ENCODE measurements around the gene IER2.
A peak's percentile ranks its signal among the peaks of the same experiment; 100 is the strongest.

IER2 gene, protein sequence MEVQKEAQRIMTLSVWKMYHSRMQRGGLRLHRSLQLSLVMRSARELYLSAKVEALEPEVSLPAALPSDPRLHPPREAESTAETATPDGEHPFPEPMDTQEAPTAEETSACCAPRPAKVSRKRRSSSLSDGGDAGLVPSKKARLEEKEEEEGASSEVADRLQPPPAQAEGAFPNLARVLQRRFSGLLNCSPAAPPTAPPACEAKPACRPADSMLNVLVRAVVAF

DNA sequence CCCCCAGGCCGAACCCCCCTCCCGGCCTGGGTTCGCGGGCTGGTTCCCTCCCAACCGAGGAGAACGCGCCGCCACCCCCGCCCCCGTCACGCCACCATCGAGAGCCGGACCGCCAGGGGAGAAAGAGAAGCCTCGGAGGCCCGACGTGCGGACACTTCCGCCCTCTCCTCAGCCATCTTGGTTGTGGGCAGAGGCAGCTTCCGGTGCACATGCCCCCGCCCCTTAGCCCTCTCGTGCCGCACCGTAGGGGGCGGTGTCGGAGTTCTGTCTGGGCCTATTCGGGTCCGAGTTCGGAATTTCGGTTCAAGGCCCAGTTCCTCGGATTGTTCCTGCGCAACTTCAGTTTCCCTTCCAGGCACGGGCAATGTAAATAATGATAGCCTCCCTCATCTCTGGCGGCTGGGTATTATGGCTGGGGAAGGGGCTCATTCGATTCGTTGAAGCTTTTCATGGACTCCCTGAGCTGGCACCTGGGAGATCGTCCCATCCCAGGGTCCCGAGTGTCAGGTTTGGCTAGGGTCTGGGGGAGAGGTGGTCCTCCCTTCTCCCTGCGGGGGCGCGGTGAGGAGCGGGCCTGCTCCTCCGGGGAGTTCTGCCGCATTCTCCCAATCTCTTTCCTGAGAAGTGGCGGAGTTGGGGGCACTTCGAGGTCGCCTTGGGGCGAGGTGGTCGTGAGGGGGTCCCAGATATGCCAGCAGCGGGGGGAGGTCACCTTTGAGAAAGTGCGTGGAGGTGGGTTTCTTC lies at the start of gene IER2, which contains the start of gene STX10:
Gene IER2, plus strand, starts transcription at position 225 of the 744 bp plus-strand sequence. CDS start 2,776 bp downstream, outside the sequence.
Gene STX10, minus strand, starts transcription at position 189 of the 744 bp plus-strand sequence. CDS start 202 bp downstream, outside the sequence.
- H2AFZ ChIP-seq (ENCODE audit: low read depth, low read length) = peak within 1 kb of the TSS; percentile 44
- no peaks in the 10 kb centered on the region for H3K9me3 ChIP-seq (ENCODE audit: low read length)
- H3K27me3 ChIP-seq (ENCODE audit: insufficient read depth, low read length) = no peaks in the 10 kb centered on the region
- no peaks in the 10 kb centered on the region for H3K36me3 ChIP-seq (ENCODE audit: insufficient read depth, low read length)
- H3K4me3 ChIP-seq (ENCODE audit: low read length) = peak within 1 kb of the TSS; percentile 90
- H3K4me1 ChIP-seq (ENCODE audit: insufficient read depth, low read length) = peaks cover 19% of the 10 kb centered on the region

DNA sequence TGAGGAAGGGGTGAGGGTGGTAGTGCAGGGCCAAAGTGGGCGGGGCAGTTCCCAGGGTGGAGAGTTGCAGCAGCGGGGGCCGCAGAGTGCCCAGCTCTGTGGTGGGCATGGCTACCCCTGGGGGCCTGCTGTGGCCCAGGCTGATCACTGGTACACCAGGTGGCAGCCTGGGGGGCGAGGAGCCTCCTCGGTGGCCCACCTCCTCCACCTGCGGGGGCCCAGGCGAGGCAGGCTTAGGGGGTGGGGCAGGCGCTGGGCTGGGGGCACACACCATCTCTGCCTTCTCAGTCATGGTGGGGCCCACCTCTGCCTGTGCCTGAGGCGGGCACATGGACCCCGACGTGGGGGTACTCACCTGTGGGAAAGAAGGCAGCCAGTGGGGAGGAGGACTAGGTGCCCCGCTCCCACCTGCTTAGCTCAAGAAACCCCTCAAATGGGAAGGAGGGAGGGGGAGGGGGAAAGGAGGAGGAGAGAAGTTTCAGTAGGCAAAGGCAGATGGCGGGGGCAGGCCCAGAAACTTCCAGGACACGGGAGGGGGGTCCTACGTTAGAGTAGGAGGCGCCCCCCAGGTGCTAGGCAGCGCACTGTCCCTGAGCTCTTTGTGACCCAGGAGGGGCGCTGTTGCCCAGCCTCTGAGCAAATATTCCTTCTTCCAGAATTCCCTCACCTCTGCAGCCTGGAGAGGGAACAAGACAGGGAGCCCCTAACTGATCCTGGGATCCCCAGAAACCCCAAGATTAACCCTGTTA lies 49.2 kb upstream of the IER2 start:
- Histone ChIP-seq H3K4me1 (ENCODE audit: insufficient read depth, low read length) (peaks cover 15% of the 10 kb centered on the region), H3K36me3 (ENCODE audit: insufficient read depth, low read length) (peaks cover 5% of the 10 kb centered on the region), H2AFZ (ENCODE audit: low read depth, low read length) (no peak overlapping the region), H3K9me3 (ENCODE audit: low read length) (peaks cover 2% of the 10 kb centered on the region), H3K4me3 (ENCODE audit: low read length) (no peak overlapping the region), H3K27me3 (ENCODE audit: insufficient read depth, low read length) (peaks cover 37% of the 10 kb centered on the region)

DNA sequence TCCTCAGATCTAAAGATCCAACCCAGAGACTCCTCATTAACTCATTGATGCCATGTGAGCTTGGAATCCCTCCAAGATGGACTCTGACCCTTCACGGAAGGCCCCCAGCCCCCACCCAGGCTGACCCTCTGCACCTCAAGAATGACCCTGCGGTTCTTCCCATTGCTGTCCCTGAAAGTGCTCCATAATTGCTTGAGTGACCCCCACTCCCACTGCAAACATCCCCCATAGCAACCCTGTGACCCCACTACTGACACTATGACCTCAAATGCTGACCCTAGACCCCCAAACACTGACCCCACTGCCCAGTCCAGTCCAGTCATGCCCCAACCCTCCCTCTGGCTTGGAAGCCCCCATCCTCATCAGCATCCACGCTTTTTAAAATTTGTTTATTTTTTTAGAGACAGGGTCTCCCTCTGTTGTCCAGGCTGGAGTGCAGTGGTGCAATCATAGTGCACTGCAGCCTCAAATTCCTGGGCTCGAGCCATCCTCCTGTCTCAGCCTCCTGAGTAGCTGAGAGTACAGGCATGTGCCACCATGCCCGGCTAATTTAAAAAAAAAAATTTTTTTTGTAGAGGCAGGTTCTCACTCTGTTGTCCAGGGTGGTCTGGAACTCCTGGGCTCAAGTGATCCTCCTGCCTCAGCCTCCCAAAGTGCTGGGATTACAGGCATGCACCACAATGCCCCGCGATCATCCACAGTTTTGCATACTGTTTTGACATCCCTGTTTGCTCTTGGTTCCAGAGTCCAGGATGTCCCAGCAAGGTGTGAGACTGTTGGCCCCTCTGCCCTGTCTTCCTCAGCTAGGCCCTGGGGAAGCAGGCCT lies 48.4 kb upstream of the IER2 start:
- peaks cover 2% of the 10 kb centered on the region for H3K9me3 ChIP-seq (ENCODE audit: low read length)
- H3K36me3 ChIP-seq (ENCODE audit: insufficient read depth, low read length) = peaks cover 8% of the 10 kb centered on the region
- H3K4me1 ChIP-seq (ENCODE audit: insufficient read depth, low read length) = peaks cover 10% of the 10 kb centered on the region
- H3K27me3 ChIP-seq (ENCODE audit: insufficient read depth, low read length) = peaks cover 34% of the 10 kb centered on the region
- H2AFZ ChIP-seq (ENCODE audit: low read depth, low read length) = peak overlapping the region; percentile 72
- H3K4me3 ChIP-seq (ENCODE audit: low read length) = peak overlapping the region; percentile 46

DNA sequence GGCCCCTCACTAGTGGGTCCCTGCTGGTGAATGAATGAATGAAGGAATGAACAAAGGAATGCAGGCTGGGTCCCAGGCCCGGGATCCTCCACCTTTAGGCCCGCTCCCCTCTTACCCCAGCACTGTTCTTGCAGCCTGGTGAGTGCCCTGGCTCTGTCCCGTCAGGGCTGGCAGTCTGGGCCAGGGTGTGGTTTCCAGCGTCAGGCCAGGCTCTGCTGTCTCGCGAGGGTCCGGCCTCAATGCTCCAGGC lies 47.9 kb upstream of the IER2 start:
- Histone ChIP-seq H3K36me3 (ENCODE audit: insufficient read depth, low read length) (peaks cover 9% of the 10 kb centered on the region), H3K4me3 (ENCODE audit: low read length) (peak overlapping the region; percentile 46), H3K27me3 (ENCODE audit: insufficient read depth, low read length) (peaks cover 30% of the 10 kb centered on the region), H3K9me3 (ENCODE audit: low read length) (peaks cover 2% of the 10 kb centered on the region), H2AFZ (ENCODE audit: low read depth, low read length) (peak overlapping the region; percentile 72), H3K4me1 (ENCODE audit: insufficient read depth, low read length) (peaks cover 10% of the 10 kb centered on the region)

DNA sequence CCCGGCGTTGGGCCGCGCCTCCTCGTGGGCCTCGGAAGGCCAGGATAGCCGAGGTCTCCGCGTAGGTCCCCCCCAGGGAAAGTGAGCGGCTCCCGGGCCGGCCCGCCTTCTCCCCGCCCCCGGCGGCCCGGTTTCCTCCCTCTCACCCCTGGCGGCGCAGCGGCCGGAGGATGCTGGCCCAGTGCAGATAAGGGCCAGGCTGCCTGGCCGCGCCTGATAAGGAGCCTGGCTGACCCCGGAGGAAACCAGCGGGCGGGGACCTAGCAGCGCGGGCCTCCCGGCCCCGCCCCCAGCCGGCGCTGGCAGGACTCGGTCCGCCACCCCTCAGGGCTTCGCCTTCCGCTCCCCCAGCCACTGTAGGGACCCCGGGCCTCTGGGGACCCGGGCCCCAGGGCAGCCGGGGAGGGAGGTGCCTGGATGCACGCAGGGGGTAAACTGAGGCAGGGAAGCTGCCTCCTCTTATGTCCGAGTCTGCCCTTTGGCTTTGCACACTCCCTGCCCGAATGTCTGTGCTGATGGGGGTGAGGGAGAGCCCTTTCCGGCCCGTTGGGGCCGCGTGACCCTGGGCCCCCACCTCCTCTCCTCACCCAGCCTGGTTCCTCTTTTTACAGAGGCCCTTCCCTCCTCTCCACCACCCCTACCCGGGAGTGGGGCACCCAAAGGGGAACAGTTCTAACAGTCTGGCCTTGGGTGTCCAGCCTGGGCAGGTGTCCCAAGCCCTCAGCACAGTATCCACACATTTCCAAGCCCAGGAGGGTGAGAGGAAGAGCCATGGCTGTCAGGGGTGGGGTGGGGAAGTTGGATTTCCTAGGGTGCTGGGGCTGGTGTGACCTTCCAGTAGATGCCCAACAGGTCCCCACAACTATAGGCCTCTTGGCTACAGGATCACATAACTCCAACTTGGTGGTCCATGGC lies 47.3 kb upstream of the IER2 start, which contains the start of gene LYL1:
Gene LYL1, minus strand, starts transcription at position 193 of the 915 bp plus-strand sequence. CDS start 1,687 bp downstream, outside the sequence.
- peak within 1 kb of the TSS; percentile 46 for H3K4me3 ChIP-seq (ENCODE audit: low read length)
- peaks cover 2% of the 10 kb centered on the region for H3K9me3 ChIP-seq (ENCODE audit: low read length)
- H3K36me3 ChIP-seq (ENCODE audit: insufficient read depth, low read length) = peaks cover 12% of the 10 kb centered on the region
- H2AFZ ChIP-seq (ENCODE audit: low read depth, low read length) = peak within 1 kb of the TSS; percentile 72
- H3K27me3 ChIP-seq (ENCODE audit: insufficient read depth, low read length) = peaks cover 30% of the 10 kb centered on the region
- peaks cover 10% of the 10 kb centered on the region for H3K4me1 ChIP-seq (ENCODE audit: insufficient read depth, low read length)

DNA sequence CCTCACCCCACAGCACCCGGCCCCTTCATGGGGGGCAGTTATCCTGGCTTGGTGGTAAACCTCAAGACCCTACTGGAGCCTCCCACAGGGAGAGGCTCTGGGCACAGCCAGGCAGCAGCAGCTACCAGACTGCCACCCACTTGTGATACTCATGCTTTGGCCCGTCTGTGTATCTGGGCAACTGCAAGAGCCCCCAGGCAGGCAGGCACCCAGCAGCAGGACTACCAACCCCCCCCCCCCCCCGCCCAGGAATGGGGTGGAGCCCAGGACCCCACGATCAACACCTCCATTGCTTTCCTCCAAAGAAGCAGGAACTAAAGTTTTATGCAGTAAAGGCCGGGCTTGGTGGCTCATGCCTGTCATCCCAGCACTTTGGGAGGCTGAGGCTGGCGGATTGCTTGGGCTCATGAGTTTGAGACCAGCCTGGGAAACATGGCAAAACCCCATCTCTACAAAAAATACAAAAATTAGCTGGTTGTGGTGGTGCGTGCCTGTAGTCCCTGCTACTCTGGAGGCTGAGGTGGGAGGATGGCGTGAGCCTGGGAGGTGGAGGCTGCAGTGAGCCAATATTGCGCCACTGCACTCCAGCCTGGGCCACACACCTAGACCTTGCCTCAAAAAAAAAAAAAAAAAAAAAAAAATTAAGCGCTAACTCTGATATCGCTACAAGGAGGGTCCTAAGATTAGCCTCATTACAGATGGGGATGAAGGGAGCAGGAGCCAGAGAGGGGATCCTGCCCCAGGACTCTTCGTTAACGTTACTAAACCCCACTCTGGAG lies 46.4 kb upstream of the IER2 start:
- no peak overlapping the region for H2AFZ ChIP-seq (ENCODE audit: low read depth, low read length)

DNA sequence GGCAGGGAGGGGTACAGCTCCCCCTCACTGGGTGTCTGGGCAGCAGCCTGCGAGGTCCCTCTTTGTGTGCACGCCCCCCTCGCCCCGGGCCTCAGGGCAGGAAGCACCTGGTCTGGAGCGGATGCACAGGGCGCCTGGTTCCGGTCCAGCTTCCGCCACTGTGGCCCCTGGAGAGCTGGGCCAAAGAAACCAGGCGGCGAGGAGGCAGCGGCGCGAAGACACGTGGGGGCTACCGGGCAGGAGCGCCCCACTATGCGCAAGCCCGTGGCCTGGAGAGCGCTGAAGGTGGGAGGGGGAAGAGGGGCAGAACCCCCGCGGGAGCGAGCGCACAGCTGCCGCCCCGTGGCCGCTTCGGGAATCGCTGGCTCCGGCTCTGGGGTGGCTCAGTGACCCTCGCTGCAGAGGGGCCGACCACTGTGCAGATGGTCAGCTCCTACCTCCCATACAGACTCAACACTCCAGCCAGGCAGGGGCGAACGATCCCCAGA lies 45.8 kb upstream of the IER2 start:
- peaks cover 10% of the 10 kb centered on the region for H3K4me1 ChIP-seq (ENCODE audit: insufficient read depth, low read length)
- peaks cover 19% of the 10 kb centered on the region for H3K27me3 ChIP-seq (ENCODE audit: insufficient read depth, low read length)
- H3K36me3 ChIP-seq (ENCODE audit: insufficient read depth, low read length) = peaks cover 16% of the 10 kb centered on the region
- H2AFZ ChIP-seq (ENCODE audit: low read depth, low read length) = no peak overlapping the region
- no peak overlapping the region for H3K4me3 ChIP-seq (ENCODE audit: low read length)
- H3K9me3 ChIP-seq (ENCODE audit: low read length) = peaks cover 2% of the 10 kb centered on the region

More for the DNA sequence above, 46.4 kb upstream of the IER2 start:
- Histone ChIP-seq H3K36me3 (ENCODE audit: insufficient read depth, low read length) (peaks cover 12% of the 10 kb centered on the region), H3K27me3 (ENCODE audit: insufficient read depth, low read length) (peaks cover 25% of the 10 kb centered on the region), H3K4me1 (ENCODE audit: insufficient read depth, low read length) (peaks cover 10% of the 10 kb centered on the region), H3K9me3 (ENCODE audit: low read length) (peaks cover 2% of the 10 kb centered on the region), H3K4me3 (ENCODE audit: low read length) (no peak overlapping the region)

DNA sequence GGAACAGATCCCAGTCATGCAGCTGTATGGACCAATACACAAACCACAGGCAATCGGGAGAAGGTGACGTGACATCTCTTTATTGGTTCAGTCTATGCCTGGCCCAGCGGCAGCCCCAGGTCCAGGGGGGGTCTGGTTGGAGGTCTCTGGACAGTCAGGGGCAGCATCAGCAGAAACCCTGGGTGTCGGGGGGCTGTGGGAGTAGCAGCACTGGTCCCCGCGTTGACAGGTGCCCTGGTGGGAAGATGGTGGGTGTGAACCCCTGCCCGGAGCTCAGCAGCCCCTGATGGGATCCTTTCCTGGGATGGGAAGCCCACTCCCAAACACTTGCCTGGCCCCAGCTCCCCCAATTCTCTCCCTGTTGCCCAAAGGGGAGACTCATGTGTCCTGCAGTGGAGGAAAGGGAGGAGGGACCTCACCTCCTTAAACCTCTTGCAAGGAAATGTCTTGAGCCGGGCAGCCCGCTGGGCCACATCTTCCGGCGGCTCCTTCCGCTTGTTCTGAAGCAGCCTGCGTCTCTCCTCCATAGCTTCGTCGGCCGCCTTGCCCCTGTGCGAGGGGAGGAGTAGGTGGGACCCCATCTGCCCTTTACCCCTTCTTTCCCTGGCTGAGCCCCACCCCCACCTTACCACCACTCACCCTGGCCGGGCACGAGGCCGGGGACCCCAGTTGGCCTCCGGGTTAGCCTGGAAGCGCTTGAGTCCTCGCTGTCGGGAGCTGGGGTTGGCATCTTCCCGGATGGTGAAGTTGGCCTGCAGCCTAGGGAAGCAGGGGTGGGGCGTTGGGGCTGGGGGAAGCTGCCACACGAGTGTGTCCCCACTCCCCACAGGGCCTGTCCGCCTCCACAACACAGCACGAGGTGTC lies 45.1 kb upstream of the IER2 start:
- Histone ChIP-seq H2AFZ (ENCODE audit: low read depth, low read length) (no peak overlapping the region), H3K4me3 (ENCODE audit: low read length) (no peak overlapping the region), H3K27me3 (ENCODE audit: insufficient read depth, low read length) (peaks cover 12% of the 10 kb centered on the region), H3K4me1 (ENCODE audit: insufficient read depth, low read length) (peaks cover 10% of the 10 kb centered on the region), H3K9me3 (ENCODE audit: low read length) (peaks cover under 1% of the 10 kb centered on the region), H3K36me3 (ENCODE audit: insufficient read depth, low read length) (peaks cover 16% of the 10 kb centered on the region)

DNA sequence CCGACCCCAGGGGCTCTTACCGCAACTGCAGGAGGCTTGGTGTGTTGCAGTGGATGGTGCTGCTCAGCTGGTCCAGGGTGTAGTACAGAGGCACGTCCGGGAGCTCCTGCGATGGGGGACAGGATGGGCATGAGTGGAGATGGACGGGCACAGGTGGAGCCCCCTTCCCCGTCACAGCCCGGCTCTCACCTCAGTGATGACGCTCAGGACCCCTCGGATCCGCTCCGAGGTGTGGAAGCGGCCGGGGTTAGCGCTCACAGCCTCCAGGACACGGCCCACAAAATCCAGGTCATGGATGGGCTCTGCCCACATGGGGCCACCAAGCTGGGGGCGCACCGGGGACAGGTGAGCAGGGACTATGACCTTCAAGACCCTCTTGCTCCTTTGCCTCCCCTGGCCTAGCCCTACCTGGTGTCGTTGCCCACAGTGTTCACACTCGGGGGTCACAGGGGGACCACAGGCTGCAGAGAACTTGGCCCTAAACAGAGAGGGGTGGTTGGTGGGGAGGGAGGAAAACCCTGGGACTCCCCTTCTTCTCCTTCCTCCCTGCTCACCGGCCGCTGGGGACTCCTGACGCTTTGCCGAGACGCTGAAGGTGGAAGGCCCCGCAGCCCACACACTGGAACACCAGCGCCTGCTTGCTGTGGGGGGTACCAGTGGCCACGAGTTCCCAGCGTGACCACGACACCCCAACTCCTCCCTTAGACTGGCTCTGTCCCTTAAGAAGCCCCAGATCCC lies 40.7 kb upstream of the IER2 start:
- Histone ChIP-seq H3K4me1 (ENCODE audit: insufficient read depth, low read length) (no peaks in the 10 kb centered on the region), H3K36me3 (ENCODE audit: insufficient read depth, low read length) (peaks cover 29% of the 10 kb centered on the region), H3K4me3 (ENCODE audit: low read length) (no peak overlapping the region), H3K27me3 (ENCODE audit: insufficient read depth, low read length) (no peaks in the 10 kb centered on the region), H2AFZ (ENCODE audit: low read depth, low read length) (no peak overlapping the region), H3K9me3 (ENCODE audit: low read length) (no peaks in the 10 kb centered on the region)

DNA sequence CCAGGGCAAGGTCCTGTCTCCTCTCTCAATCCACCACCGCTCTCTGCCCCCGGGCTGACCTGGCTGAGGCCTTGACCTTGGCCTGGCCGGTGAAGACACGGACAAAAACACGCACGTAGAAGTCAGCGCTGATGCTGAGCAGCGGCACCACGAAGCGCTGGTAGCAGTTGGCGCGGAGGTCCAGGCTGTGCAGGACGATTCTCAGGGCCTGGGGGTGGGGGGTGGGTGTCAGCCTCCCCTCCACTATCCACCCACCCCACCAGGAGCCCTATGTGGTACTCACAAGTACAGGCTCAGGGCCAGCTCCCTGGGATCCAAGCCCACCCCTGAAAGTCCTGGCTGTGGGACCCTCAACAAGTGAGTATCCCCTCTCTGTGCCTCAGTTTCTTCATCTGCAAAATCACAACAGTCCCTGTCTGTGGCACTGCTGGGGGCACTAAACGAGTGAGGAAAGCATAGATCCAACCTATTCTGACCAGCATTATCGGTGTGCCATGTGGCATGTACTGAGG lies 40.1 kb upstream of the IER2 start:
- H3K36me3 ChIP-seq (ENCODE audit: insufficient read depth, low read length) = peaks cover 31% of the 10 kb centered on the region

More for the DNA sequence above, 40.1 kb upstream of the IER2 start:
- H3K4me1 ChIP-seq (ENCODE audit: insufficient read depth, low read length) = peaks cover 3% of the 10 kb centered on the region
- H2AFZ ChIP-seq (ENCODE audit: low read depth, low read length) = no peak overlapping the region
- no peaks in the 10 kb centered on the region for H3K27me3 ChIP-seq (ENCODE audit: insufficient read depth, low read length)
- H3K4me3 ChIP-seq (ENCODE audit: low read length) = no peak overlapping the region
- H3K9me3 ChIP-seq (ENCODE audit: low read length) = no peaks in the 10 kb centered on the region

Data from neuron (in vitro differentiated cells).